HG03520 (cell line): ENCODE results near the gene PRPSAP1.

Source experiments
- ATAC-seq: cut with Tn5 transposase; IDR thresholded peaks from one replicate; pipeline ENCODE4 v1.9.1; 2021; ENCODE audit warnings: mild to moderate bottlenecking, moderate library complexity; ENCODE audit not compliant: unreplicated experiment

Gene PRPSAP1, protein sequence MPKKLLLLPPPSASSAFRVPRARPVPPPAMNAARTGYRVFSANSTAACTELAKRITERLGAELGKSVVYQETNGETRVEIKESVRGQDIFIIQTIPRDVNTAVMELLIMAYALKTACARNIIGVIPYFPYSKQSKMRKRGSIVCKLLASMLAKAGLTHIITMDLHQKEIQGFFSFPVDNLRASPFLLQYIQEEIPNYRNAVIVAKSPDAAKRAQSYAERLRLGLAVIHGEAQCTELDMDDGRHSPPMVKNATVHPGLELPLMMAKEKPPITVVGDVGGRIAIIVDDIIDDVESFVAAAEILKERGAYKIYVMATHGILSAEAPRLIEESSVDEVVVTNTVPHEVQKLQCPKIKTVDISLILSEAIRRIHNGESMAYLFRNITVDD

DNA sequence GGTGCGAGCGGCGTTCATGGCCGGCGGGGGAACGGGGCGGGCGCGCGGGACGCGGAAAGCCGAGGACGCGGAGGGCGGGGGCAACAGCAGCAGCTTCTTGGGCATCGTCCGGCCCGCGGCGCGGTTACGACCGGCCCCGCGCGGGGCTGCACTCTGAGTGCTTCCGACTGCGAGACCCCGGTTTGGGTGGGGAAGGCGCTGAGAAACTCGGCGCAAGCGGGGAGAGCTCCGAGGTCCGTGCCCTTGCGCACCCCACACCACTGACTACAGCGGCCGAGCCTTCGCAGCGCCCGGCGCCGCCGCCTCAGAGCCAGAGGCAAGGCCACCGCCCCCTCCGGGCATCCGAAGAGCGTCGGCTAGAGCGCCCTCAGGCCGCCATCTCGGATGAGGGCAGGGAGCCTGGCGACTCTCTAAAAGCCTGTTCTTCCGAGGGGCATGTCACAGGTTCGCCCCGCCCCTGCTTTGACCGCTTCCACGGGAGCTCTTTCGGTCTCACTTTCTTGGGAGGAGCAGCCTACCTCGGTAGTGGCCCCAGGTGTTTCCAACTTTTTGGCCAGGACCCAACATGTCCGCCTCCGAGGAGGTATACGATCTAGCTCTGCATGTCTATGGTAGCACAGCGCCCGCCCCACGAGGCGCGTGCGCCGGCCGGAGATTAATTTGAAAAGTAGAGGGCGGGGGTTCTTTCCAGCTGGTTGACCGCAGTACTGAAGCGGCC, at the start of gene PRPSAP1:
PRPSAP1 (minus strand) TSS at position 318 of the 718 bp plus-strand sequence; CDS start at position 105, 213 bp downstream.
- peak; percentile 75 for ATAC-seq

DNA sequence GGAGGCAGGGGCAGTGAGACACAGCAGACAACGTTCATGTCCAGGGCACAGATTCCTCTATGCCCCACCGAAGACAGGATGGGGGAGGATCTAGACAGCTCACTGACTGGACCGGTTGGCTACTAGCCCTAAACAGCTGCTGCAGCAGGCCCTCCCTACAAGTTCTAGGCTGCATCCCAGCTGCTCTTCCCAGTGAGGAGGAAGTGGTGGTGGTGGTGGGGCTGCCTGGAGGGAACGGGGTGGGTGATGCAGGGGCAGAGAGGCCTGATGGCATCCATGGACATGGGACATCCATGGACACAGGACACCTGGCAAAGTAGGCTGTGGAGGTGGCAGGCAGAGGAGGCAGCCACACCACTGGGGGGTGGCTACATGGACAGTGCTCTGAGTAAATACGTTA, 49.0 kb upstream of the PRPSAP1 start:
- ATAC-seq, result no peak

DNA sequence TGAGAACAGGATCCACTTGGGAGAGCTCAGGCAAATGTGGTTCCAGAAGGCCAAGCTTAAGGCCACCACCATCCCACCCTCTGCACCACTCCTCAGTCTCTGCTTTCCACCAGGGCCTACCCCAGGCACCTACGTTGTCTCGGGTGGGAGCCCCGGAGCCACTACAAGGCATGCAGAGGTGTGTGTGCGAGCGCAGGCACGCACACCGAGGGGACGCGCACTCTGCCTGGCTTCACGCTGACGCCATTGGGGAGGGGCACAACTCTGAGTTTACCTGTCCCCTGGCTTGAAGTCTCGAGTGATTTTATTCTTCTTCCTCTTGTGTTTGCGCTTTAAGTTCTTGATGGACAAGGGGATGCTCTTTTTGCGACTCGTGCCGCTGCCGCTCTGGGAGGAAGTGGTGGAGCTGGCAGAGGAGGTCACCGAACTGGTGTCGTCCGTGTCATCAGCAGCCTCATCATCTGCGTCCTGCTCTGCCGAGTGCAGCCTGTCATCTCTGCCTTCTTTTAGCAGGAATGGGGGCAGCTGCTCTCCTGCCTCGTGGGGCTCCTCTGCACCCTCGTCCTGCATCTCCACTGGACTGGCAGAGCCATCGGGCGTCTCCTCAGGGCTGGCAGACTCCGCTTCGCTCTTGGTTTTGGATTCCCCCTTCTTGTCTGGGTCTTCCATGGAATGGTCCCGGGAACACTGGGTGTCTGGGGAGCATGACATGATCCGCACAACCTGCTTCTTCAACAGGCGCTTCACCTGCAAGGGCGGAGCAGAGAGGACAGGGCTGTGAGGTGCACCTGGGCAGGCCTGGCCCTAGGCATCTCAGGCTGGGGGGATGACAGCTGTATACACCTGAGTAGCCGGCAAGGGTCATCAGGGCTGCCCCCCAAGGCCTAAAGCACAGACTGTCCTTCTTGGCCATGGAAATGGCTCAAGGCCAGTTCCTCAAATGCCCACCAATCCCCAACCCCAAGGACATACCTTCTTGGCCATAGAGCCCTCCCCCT, 45.8 kb upstream of the PRPSAP1 start:
- ATAC-seq, result no peak

- no peak for ATAC-seq
These were observed 44.9 kb upstream of the PRPSAP1 start for GRCh38 chr17:76398523-76399174.

DNA sequence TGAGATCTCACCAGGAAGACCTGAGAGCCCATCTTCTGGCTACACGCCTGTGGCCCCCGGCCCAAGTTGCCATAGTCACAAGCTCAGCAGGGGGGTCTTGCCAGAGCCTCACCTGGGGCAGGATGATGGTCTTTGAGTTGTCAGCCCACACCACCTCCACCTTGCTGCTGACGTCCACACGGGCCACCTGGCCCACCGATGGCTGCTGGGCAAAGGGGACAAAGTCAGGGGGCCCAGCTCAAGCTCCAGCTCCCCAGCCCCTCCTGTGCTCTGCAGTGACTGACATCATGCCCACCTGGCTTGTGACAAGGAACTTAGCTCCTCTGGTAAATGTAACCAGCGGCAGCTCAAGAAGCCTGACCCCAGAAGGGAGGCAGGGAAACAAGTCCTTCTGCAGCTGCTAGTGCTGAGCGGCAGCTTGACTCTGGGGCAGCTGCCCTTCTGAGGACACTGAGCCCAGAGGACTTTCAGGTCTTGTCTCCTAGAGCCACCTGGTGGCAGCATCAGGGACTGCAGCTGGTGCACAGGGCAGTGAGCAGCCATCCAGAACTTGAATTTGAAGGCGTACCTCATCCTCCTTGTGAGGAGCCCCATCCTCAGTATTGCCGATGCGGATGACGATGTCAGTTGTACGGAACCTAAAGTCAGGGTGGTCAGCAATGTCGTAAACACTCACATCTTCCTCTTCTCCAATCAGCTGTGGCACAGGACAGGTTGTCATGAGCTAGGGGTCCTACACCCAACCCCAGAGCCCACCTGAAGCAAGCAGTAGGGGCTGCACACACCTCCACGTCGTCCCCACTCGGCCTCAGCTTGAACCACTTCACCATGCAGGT, 44.2 kb upstream of the PRPSAP1 start:
- no peak for ATAC-seq

GRCh38 chr17:76397184-76397583, 43.5 kb upstream of the PRPSAP1 start:
- ATAC-seq, result no peak

DNA sequence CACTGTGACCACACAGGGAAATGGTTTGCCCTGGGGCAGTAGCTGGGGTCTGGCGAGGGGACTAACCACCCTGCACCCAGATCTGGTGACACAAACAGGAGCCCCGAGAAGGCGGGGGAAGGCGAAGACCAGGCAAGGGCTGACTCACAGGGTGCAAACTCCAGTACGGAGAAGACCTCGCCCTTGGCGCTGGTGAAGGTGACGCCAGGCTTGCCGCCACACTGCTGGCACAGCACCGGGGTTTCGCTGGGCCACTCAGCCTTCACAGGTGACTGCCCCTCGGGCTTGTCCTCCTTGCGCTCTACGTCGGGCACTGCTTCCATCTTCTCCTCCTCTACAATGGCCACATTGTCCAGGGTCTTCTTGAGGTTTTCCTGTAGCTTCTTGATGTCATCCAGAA, 42.3 kb upstream of the PRPSAP1 start:
- no peak for ATAC-seq

DNA sequence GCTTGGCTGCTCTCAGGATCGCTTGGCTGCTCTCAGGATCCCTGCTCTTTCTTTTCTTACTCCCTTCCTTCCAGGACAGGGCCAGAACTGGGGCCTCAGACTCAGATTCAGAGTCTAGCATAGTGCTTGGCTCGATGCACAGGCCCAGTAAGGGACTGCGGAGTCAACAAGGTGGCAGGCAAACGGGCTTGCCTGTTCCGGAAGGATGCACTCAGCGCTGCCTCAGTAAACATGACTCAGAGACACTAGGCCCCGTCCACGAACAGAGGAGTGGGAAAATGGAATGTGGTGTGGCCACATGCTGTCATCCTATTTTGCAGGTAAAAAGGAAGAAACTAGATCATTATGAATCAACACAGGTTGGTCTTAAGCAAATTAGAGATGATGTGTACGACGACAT, 40.5 kb upstream of the PRPSAP1 start:
- ATAC-seq, result no peak

DNA sequence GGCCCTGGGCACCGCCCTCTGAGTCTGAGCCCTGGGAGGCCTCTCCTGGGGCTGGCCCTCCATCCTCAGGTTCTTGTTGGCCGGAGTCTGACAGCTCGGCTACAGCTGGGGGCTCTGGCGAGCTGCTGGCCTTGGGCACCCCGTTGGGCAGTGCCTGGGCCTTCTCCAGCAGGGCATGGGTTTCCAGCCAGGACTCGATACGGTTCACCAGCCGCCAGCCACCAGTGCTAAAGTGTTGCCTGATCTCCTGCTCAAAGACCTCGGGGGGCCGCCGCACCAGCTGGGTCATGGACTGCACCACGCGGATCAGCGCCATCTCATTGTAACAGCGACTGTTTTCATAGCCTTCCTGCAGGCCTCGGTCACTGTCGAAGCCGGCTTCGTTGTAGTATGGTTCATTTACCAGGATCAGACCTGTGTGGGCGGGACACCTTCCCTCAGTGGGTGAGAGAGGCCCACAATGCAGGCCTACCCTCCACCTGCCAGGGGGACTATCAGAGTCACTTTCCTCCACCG, 37.5 kb upstream of the PRPSAP1 start:
- ATAC-seq, result no peak

DNA sequence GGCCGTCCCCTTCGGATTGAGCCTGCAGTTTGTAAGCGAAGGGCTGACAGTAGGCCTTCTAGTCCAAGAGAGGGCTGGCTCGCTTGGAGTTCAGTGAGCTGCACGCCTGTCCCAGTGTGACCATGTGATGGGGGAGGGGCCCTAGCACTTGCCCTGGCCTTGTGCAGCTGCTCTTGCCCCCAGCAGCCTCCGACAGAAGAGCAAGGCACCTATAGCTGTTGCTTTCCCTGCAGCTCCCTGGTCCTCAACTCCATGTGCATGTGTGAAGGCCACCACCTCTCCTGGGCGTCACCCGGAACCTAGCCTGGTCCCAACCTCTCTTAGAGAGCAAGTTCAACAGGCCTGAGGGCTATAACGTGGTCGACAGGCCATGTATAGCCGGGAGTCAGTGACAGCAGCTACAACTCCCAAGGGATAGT, 36.3 kb upstream of the PRPSAP1 start:
- ATAC-seq, result no peak

- ATAC-seq, result no peak
These were observed 35.5 kb upstream of the PRPSAP1 start for GRCh38 chr17:76388966-76389888.

GRCh38 chr17:76386966-76387765, 33.5 kb upstream of the PRPSAP1 start:
- ATAC-seq, result no peak

GRCh38 chr17:76385892-76386786, 32.4 kb upstream of the PRPSAP1 start:
- no peak for ATAC-seq

GRCh38 chr17:76384987-76385891, 31.5 kb upstream of the PRPSAP1 start:
- ATAC-seq, result no peak

DNA sequence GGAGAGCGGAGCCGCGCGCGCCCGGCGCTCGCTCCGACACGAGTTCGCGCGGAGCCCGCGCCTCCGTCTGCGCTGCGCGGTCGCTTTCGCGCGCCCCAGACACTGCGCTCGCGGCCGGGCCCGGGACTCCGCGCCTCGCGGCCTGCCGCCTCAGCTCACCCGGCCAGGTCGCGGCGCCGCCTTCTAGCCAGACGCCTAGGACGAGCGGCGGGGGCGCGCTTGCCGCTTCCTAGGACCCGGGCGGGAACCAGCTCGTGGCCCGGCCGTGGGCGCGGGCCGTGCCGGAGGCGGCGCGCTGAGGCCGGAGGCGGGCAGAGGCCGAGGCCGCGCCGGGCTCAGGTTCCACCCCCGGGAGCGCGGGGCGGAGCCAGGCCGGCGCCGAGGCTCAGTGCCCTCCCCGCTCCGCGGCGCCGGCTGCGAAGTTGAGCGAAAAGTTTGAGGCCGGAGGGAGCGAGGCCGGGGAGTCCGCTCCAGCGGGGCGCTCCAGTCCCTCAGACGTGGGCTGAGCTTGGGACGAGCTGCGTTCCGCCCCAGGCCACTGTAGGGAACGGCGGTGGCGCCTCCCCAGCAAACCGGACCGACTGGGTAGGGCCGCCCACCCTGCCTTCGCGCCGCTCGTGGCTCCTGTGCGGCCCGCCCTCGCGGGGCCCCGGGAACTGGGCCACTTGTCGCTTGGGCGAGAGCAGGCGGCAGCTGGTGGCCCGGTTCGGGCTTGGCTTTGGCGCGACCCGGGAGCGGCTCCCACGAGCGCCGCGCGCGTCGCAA, 30.7 kb upstream of the PRPSAP1 start, which contains the start of gene SPHK1:
SPHK1 (plus strand) TSS at position 388 of the 765 bp plus-strand sequence. CDS start 1,036 bp downstream, outside the sequence.
- ATAC-seq, result peak; percentile 53
